ENCODE measurements around the gene TCN2.

- TF ChIP-seq POLR2AphosphoS5 (IDR thresholded peaks at IDR 0.05) (no peak), POLR2A (IDR thresholded peaks at IDR 0.05) (no peak), CTCF (IDR thresholded peaks at IDR 0.05) (no peak), EP300 (IDR thresholded peaks at IDR 0.05) (no peak)
Measured at GRCh38 chr22:30574095-30574981, 32.6 kb upstream of the TCN2 start, which contains the start of gene GAL3ST1.
